Stomach smooth muscle (tissue), 2 donors: ENCODE results near the gene PRXL2B.

Experiments
- H3K27ac ChIP-seq: one replicate; pipeline ENCODE4 v1.7.0; 2013; ENCODE audit warnings: mild to moderate bottlenecking, low read length, inconsistent platforms
- H3K27me3 ChIP-seq, 2 donors: one replicate each; pipeline ENCODE4 v1.7.0; 2013; ENCODE audit warnings: low read length in 2 of 2; ENCODE audit not compliant: insufficient read depth in 2 of 2, control insufficient read depth in 1 of 2
- H3K36me3 ChIP-seq, 2 donors: one replicate each; pipeline ENCODE4 v1.7.0; 2013; ENCODE audit warnings: low read length in 2 of 2; ENCODE audit not compliant: control insufficient read depth in 2 of 2, insufficient read depth in 2 of 2
- H3K4me1 ChIP-seq: one replicate; pipeline ENCODE4 v1.7.0; 2013; ENCODE audit warnings: low read length; ENCODE audit not compliant: control insufficient read depth, insufficient read depth
- H3K4me3 ChIP-seq, 2 donors: one replicate each; pipeline ENCODE4 v1.7.0; 2013; ENCODE audit warnings: low read length in 2 of 2
- H3K9ac ChIP-seq, 2 donors: one replicate each; pipeline ENCODE4 v1.7.0; 2013; ENCODE audit warnings: low read length in 2 of 2, mild to moderate bottlenecking in 1 of 2
- H3K9me3 ChIP-seq, 2 donors: one replicate each; pipeline ENCODE4 v1.7.0; 2013; ENCODE audit warnings: low read length in 2 of 2; ENCODE audit not compliant: control insufficient read depth in 2 of 2
- donor health status: healthy.
- donor health status: Pancreatic carcinoma.

Gene PRXL2B

DNA sequence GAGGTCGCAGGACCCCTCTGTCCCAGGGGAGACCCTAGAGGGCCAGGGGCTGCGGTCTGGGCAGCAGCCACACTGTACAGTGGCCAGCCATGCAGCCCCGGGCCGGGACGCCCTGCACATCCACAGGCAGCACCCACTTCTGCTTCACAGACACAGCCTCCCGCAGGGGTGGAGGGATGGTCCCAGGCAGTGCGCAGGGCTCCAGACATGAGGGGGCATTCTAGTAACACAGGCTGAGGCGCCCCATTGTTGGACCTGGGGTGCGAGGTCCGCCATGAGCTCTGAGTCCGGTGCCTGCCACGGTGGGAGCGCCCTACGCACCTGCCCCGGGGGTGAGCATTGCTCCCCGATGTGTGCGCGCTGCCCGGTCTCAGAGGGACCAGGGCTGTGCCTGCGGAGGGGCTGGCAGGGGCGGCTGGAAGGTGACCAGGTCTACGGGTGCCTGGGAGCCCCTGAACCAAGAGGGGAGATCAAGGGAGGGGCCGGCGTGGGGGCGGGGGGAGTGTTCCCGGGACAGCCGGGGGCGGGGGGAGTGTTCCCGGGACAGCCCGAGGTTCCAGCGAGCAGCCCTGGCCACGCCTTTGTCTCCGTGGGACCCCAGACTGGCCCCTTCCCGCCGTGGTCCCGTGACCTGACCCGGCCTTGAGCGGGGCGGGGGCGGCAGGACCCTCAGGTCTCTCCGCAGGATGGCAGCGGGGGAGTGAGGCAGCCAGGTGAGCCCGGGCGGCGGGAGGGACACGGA lies 41.8 kb downstream of the PRXL2B start:
- Histone ChIP-seq H3K9me3 (no peaks in the 10 kb centered on the region), H3K27me3 (peaks cover 44 to 49% of the 10 kb centered on the region in 2 donors), H3K27ac (no peak overlapping the region), H3K36me3 (no peaks in the 10 kb centered on the region), H3K4me3 (no peak overlapping the region), H3K9ac (no peak overlapping the region), H3K4me1 (peaks cover 7% of the 10 kb centered on the region)

GRCh38 chr1:2628933-2629626 lies 42.5 kb downstream of the PRXL2B start:
- Histone ChIP-seq H3K9ac (no peak overlapping the region), H3K9me3 (no peaks in the 10 kb centered on the region), H3K4me3 (no peak overlapping the region), H3K27ac (no peak overlapping the region), H3K4me1 (peaks cover 7% of the 10 kb centered on the region), H3K27me3 (peaks cover 51 to 56% of the 10 kb centered on the region in 2 donors), H3K36me3 (no peaks in the 10 kb centered on the region)

- Histone ChIP-seq H3K27me3 (peaks cover 52 to 60% of the 10 kb centered on the region in 2 donors), H3K9me3 (no peaks in the 10 kb centered on the region), H3K4me1 (peaks cover 7% of the 10 kb centered on the region), H3K36me3 (no peaks in the 10 kb centered on the region), H3K9ac (no peak overlapping the region), H3K4me3 (no peak overlapping the region), H3K27ac (no peak overlapping the region)
Observed at GRCh38 chr1:2629627-2630497, 43.3 kb downstream of the PRXL2B start.

GRCh38 chr1:2630498-2631135 lies 44.0 kb downstream of the PRXL2B start:
- no peak overlapping the region for H3K27ac ChIP-seq
- H3K9ac ChIP-seq = no peak overlapping the region
- peaks cover 53 to 67% of the 10 kb centered on the region in 2 donors for H3K27me3 ChIP-seq
- H3K4me1 ChIP-seq = peaks cover 7% of the 10 kb centered on the region
- no peaks in the 10 kb centered on the region for H3K36me3 ChIP-seq
- H3K4me3 ChIP-seq = no peak overlapping the region
- no peaks in the 10 kb centered on the region for H3K9me3 ChIP-seq

DNA sequence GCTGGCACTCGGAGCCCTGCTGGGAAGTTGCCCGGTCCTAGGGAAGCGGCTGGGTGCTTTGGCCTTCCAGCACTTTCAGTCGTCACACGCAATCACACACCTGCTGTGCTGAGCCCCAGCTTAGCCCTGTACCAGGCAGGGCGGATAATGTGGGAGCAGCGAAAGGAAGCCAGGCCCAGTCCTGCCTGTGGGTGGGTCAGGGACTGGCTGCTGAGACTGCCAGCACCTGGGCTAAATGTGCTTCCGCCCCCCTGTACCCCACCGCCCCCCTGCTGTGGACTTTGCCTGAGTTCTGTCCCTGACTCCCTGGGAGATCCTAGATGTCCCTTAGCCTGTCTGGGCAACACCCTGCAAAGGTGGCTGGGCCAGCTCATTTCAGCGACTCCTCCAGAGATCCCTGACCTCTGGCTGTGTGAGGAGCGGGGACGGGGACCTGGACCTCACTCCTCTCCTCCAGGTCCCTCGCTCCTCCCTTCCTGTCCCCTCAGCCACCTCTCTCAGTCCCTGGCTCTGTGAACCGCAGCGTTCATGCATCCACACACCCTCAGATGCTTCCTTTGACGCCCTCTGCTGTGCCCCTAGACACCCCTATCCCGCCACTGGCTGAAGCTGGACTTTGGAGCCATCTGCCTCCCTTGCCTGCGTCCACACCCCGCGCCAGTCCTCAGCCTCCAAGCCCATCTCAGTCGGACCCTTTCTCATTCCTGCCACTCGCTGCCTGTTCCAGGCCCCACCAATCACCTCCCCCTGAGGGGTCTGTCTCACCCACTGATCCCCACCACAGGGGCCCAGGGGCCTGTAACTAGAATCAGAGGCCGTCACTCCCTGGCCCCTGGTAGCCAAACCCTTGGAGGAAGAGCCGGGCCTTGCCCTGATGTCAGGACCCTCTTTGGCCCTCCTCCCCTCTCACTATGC lies 44.8 kb downstream of the PRXL2B start:
- H3K4me3 ChIP-seq = no peak overlapping the region
- no peak overlapping the region for H3K9ac ChIP-seq
- no peaks in the 10 kb centered on the region for H3K36me3 ChIP-seq
- H3K9me3 ChIP-seq = no peaks in the 10 kb centered on the region
- H3K4me1 ChIP-seq = peaks cover 7% of the 10 kb centered on the region
- peaks cover 51 to 72% of the 10 kb centered on the region in 2 donors for H3K27me3 ChIP-seq
- H3K27ac ChIP-seq = no peak overlapping the region

GRCh38 chr1:2632051-2632430 lies 45.5 kb downstream of the PRXL2B start:
- no peak overlapping the region for H3K9ac ChIP-seq
- H3K4me1 ChIP-seq = peaks cover 7% of the 10 kb centered on the region
- no peaks in the 10 kb centered on the region for H3K9me3 ChIP-seq
- H3K27me3 ChIP-seq = peaks cover 56 to 74% of the 10 kb centered on the region in 2 donors
- no peak overlapping the region for H3K27ac ChIP-seq
- no peak overlapping the region for H3K4me3 ChIP-seq
- no peaks in the 10 kb centered on the region for H3K36me3 ChIP-seq

DNA sequence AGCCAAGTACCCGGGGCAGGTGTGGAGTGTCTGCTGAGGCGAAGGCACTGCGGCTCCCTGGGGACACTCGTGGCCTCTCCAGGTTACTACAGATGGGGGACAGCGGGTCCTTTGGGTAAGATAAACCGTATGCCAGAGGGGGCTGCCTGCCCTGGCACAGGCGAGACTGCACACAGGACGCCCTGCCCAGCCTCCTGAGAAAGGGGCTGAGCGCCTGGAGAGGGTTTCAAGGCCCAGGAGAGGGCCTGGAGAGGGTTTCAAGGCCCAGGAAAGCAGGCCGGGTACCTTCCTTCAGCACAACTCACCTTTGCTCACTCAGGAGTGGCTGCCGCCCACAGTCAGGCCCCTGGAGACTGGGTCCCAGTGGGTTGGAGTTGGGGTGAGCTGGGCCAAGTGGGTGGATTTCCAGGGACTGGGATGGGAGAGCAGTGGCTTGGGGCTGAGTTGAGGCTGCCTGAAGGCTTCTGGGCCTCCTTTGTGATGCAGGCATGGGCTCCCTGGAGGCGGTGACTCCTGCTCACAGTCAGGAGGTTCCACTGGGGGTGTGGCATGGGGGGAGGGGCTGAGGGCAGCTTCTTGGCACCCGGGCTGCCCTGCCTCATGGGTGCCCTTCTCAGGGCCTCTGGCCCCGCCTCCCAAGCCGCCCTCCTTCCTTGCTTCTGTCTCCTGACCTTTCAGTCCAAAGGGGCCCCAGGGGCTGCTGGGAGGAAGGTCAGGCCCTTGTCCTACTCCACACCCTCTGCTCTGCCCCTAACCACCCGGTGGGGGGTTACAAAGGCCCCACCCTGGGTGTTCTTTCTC lies 46.2 kb downstream of the PRXL2B start, which contains the start of gene MMEL1:
Gene MMEL1 (minus strand): TSS at position 456 of the 801 bp plus-strand sequence. CDS start 3,532 bp downstream, outside the sequence.
- Histone ChIP-seq H3K4me3 (no peak within 1 kb of the TSS), H3K4me1 (peaks cover 7% of the 10 kb centered on the region), H3K27ac (no peak within 1 kb of the TSS), H3K9ac (no peak within 1 kb of the TSS), H3K9me3 (no peaks in the 10 kb centered on the region), H3K36me3 (no peaks in the 10 kb centered on the region), H3K27me3 (peaks cover 58 to 74% of the 10 kb centered on the region in 2 donors)

GRCh38 chr1:2633366-2633935 lies 46.9 kb downstream of the PRXL2B start:
- H3K9me3 ChIP-seq = no peaks in the 10 kb centered on the region
- H3K27ac ChIP-seq = no peak overlapping the region
- no peak overlapping the region for H3K4me3 ChIP-seq
- no peak overlapping the region for H3K9ac ChIP-seq
- H3K4me1 ChIP-seq = peaks cover 2% of the 10 kb centered on the region
- peaks cover 56 to 68% of the 10 kb centered on the region in 2 donors for H3K27me3 ChIP-seq
- H3K36me3 ChIP-seq = no peaks in the 10 kb centered on the region

DNA sequence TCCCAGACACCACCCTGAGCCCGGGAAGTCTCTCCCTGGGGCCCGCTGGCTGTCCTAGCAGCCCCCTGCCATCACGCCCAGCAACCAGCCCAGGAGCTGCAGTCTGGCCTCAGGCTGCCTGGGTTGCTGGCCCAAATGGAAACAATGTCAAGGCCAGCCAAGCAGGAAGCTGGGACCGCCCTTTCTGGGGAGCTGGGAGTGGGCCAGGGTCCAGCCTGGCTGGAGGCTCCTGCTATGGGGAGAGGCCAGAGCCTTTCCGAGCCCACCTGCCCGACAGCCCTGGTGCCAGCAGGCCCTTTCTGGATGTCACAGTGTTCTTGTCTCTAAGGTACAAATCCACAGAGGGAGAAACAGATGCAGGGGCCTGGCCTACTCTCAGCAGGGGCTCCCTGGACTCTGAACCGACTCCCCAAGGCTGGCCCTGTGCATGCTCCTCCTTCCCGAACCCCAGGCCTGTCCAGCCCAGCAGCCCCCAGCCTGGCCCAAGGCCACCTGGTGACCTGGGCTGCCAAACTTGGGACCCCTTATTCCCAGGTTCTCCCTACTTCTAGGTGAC lies 47.4 kb downstream of the PRXL2B start:
- Histone ChIP-seq H3K4me3 (no peak overlapping the region), H3K27me3 (peaks cover 56 to 68% of the 10 kb centered on the region in 2 donors), H3K4me1 (peaks cover 2% of the 10 kb centered on the region), H3K27ac (no peak overlapping the region), H3K36me3 (no peaks in the 10 kb centered on the region), H3K9me3 (no peaks in the 10 kb centered on the region), H3K9ac (no peak overlapping the region)
